HG02938 (cell line): Measurements from ENCODE around the gene POLR2E.

ENCODE experiments used
- ATAC-seq: cut with Tn5 transposase; IDR thresholded peaks from one replicate; pipeline ENCODE4 v1.9.1; 2021; ENCODE audit warnings: mild to moderate bottlenecking, moderate library complexity; ENCODE audit not compliant: unreplicated experiment

The POLR2E gene

DNA sequence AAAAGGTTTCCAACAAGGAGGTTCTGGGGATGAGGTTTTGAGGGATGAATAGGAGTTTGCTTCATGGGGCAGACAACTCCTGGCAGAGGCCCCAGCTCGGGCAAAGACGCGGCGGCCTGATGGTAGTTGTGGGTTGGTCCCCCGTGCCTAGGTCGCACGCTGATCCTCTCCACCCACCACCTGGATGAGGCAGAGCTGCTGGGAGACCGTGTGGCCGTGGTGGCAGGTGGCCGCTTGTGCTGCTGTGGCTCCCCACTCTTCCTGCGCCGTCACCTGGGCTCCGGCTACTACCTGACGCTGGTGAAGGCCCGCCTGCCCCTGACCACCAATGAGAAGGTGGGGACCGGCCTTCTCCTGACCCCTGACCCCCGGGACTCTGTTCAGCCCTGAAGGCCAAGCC is 43.4 kb downstream of the POLR2E start:
- ATAC-seq, result no peak

GRCh38 chr19:1050989-1051788 is 44.0 kb downstream of the POLR2E start:
- no peak for ATAC-seq

DNA sequence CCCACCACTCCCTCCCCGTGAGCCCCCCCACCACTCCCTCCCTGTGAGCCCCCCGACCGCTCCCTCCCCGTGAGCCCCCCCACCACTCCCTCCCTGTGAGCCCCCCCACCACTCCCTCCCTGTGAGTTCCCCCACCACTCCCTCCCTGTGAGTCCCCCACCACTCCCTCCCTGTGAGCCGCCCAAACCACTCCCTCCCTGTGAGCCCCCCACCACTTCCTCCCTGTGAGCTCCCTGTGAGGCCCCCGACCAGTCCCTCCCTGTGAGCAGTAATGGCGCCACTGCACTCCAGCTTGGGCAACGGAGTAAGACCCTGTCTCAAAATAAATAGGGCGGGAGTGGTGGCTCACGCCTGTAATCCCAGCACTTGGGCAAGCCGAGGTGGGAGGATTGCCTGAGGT is 45.4 kb downstream of the POLR2E start:
- ATAC-seq, result no peak

GRCh38 chr19:1049106-1049505 is 46.1 kb downstream of the POLR2E start:
- ATAC-seq, result no peak

- no peak for ATAC-seq
Measured at GRCh38 chr19:1047696-1048147, 47.5 kb downstream of the POLR2E start.

DNA sequence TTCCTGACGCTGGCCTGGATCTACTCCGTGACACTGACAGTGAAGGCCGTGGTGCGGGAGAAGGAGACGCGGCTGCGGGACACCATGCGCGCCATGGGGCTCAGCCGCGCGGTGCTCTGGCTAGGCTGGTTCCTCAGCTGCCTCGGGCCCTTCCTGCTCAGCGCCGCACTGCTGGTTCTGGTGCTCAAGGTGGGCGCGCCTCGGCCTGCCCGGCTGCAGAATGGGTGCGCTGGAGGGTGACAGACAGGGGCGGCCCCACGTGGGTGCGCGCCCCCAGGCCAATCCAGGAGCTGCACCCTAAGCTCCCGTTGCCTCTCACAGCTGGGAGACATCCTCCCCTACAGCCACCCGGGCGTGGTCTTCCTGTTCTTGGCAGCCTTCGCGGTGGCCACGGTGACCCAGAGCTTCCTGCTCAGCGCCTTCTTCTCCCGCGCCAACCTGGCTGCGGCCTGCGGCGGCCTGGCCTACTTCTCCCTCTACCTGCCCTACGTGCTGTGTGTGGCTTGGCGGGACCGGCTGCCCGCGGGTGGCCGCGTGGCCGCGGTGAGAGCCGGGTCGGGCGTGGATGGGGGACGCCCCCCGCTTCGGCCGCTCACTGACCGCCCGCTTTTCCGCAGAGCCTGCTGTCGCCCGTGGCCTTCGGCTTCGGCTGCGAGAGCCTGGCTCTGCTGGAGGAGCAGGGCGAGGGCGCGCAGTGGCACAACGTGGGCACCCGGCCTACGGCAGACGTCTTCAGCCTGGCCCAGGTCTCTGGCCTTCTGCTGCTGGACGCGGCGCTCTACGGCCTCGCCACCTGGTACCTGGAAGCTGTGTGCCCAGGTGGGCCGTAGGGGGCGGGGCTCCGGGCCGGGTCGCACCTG is 48.1 kb downstream of the POLR2E start:
- no peak for ATAC-seq

GRCh38 chr19:1046117-1046626 is 49.0 kb downstream of the POLR2E start:
- no peak for ATAC-seq

GRCh38 chr19:1045247-1045603 is 50.0 kb downstream of the POLR2E start:
- ATAC-seq, result no peak

- ATAC-seq, result no peak
Measured at GRCh38 chr19:1042689-1043511, 52.3 kb downstream of the POLR2E start.

GRCh38 chr19:1041835-1042685 is 53.1 kb downstream of the POLR2E start:
- ATAC-seq, result no peak

DNA sequence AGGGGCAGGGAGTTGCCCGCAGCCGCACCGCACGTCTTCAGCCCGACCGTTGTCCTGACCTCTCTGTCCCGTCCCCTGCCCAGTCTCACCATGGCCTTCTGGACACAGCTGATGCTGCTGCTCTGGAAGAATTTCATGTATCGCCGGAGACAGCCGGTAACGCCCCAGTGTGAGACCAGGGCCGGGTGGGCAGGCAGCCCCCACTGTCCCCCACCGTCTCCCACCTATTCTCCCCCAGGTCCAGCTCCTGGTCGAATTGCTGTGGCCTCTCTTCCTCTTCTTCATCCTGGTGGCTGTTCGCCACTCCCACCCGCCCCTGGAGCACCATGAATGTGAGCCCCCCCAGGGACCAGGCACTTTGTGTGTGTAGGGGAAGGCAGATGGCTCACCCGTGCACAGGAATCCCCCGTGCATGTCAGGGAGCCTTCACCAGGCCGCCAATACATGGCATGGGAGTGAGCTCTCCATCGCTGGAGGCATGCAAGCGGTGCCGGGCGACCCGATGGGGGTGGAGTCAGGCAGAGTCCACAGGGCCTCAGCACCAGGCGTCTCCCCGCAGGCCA is 53.8 kb downstream of the POLR2E start:
- ATAC-seq, result no peak

DNA sequence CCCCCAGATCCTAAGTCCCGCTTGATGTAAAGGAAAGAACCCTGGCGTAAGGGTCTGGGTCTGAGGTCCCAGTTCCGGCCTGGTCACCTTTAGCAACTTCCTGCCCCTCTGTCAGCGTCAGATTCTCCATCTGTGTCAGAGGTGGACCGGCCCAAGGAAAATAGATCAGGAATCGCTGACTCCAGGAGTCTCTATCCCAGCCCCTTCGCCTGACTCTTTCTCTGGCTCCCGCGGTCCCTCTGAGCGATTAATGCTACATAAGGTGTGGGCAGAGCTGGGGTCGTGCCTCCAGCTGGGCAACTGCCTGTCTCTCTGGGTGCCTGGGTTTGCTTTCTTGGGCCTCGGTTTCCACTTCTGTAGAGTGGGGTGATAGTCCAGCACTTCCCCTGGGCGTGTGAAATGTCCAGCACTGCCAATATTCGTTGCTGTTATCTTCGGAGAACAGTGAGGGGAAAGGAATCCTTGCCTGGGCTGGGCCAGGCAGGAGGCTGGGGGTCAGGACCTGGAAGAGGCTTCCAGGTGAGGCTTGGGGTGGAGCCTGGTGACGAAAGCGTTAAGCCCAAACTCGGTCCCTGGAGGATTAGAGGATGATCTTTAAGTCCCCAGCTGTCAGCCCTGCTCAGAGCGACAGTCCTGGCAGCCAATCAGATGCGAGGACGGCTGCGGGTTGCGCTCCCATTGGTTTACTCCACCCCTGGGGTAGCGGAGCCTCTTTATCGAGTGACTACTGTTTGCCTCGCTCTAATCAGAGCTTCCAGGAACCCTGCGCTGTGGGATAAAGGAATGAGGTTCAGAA is 54.5 kb downstream of the POLR2E start:
- ATAC-seq, result no peak

DNA sequence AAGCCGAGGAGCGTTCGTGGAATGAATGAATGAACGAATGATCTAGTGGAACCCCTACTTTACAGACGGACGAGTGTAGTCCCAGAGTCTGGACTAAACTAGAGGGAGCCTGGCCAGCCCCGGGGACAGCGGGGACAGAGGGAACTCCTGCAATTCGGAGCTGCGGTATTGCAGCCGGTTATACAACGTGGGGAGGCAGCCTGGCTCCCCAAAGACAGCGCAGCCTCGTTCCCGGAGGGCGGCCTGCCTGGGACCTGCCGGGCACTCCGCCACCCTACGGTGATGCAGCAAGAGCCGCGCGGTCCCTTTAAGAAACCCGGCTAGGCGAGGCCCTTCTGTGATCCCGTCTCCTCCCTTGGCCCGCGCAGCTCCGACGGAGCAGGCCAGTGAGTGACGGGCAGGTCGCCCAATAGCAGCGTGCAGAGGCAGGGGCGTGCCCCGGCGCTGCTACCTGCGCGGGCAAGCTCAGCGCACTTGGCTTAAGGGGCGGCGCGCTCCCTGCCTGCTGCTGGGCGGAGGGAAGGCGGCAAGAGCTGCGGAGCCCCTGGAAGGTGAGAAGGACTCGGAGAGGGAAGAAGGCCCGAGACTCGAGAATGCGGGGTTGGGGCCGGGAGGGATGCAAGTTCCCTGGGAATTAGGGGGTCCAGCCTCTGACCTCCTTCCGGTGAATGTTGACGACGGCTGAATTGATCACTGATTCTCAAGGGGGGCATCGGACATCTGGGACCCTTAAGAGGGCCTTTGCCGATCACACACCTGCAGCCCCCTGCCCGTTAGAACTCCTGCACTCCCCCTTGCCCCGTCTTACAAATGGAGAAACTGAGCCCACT is 55.3 kb downstream of the POLR2E start, which contains the start of gene ABCA7:
Gene ABCA7 (plus strand): TSS at position 462 of the 830 bp plus-strand sequence. CDS start 1,255 bp downstream, outside the sequence.
- peak; percentile 64 for ATAC-seq

DNA sequence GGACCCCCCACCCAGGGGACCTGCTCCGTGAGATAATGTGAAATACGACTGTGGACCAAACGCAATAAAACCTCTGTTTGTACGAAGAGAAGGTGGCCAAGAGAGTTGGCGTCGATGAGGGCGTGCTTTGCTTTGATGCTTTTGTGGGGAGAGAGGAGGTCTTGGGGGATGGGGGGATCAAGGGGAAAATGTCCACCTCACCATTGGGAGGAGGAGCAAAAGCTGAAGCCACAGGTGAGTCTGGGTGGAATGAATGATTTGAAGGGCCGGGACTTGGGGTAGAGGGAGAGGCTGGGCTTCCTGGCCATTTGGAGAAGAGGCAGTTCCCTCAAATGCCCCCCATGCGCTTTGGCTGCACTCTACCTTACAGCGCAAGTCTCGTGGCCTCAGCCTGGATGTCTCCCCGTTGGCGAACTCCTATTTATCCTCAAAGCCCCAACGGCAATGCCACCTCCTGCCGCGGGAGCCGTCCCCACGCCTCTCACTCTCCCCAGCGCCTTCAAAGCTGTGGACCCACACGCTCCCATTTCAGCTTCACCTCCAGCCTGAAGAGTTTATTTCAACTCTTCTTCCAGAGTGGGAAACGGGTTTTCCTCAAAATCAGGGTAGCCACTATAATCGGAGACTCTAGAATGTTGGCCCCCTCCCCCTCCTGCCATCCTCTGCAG is 56.1 kb downstream of the POLR2E start:
- ATAC-seq, result no peak

DNA sequence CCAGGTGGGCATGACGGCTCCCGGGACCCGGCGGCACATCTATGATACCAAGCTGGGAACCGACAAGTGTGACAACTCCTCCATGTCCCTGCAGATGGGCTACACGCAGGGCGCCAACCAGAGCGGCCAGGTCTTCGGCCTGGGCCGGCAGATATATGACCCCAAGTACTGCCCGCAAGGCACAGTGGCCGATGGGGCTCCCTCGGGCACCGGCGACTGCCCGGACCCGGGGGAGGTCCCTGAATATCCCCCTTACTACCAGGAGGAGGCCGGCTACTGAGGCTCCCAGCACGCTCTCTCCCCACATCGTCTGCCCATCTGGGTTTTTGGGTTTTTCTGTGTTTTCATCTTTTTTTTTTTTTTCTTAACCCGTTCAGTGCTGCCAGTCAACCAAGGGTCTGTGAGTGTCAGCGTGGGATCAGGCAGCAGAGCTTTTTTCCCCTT is 57.5 kb downstream of the POLR2E start:
- ATAC-seq, result no peak
